Kasumi-1 (cell line): ENCODE measurements around the gene DNAJB8.

Experiments
- DNase-seq, 2 experiments: peaks; one replicate each; lab custom pipeline; 2025; lab: John Stamatoyannopoulos, UW

Gene DNAJB8

DNA sequence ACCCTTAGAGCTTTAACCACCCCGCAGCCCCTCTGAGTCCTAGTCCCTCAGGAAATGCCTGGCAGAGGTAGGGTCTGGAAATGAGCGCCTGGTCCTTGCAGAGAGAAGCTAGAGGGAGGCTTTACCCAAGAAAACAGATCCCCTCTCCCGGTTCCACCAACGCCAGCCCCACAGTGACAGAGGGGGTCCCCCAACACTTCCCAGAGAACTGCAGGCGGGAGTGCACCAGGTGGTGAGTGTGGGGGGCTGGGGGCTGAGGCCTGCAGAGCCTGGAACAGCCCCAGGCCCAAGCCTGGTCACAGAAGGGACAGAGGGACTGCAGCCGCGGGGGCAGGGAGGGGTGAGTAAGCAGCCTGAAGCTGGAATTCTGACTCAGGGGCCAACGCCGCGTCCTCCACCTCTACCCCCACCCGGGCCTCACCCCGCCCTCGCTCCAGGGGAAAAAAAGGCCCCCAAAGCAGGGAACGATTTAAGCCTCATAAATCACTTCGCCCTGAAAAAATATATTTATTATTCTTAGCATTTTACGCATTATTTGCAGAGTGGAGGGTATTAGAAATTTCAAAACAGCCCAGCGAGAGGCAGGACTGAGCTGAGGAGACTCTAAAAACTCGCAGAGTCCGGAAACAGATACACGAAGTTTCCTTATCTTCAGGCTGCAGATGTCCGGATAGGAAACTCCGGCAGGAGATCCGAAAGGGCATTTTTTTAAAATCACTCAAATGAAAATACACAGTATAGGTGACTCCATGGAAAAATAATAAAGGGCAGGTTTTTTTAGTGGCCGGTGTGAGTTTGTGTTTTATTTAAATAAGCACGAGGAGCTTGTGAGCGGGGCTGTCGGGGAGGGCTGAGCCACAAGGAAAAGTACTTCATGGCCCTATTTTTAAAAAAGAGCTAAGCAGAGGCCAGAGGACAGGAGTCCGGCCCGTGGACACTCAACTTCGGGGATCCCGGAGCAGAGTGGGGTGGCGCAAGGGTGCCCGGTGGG, 16.3 kb upstream of the DNAJB8 start:
- DNase-seq, result peak; percentile 88 to 90

DNA sequence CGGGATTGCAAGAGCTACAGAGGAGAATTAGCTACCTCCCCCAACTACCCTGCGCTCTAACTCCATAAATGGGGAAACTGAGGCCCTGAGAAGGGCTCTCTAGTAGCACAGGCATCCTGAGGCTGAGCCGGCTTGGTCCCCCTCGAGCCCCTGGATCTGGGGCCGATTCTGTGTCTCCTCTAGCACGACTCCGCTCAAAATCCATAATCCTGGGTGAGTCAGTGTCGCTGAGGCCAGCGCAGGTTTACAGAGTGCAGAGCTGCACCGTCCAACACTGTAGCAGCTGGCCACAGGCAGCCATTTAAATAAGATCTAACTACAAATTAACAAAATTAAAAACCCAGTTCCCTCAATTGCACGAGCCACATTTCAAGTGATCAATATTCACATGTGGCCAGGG, 15.5 kb upstream of the DNAJB8 start:
- no peak for DNase-seq

GRCh38 chr3:128481438-128481942, 14.8 kb upstream of the DNAJB8 start:
- DNase-seq, result no peak

DNA sequence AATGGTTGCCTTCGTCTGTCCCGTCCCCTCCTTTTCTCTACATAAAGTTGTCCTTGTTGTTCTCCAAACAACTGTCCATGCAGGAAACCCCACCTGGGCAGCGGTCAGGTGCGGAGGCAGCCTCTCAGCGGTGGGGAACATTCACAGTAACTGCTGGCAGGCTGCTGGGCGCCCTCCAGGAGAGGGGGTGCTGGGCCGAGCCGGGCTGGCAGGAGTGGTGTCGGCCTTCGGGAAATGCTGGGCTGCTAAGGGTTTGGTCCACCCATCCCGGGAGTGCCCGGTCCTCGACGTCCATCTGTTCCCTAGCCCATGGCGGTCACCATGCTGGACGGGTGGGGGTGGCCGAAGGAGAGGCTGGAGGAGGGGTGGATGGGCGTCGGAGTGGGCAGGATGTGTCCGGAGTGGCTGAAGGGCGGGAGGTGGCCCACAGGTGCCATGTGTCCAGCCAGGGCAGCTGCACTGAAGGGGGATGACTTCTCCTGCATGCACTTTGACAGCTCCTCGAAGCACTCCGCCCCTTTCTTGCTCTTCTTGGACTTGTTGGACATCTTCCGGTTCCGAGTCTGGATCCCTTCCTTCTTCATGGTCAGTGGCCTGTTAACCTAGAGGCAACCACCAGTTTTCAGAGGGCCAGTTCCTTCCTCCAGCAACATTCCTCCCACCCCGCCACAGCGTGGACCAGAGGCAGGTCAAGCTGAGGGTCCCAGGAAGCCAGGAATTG, 14.2 kb upstream of the DNAJB8 start:
- DNase-seq, result no peak

- no peak for DNase-seq
Observed at GRCh38 chr3:128480278-128480677, 13.6 kb upstream of the DNAJB8 start.

- DNase-seq, result no peak
Observed at GRCh38 chr3:128479558-128480086, 12.9 kb upstream of the DNAJB8 start.

GRCh38 chr3:128478576-128479506, 12.2 kb upstream of the DNAJB8 start:
- no peak for DNase-seq

DNA sequence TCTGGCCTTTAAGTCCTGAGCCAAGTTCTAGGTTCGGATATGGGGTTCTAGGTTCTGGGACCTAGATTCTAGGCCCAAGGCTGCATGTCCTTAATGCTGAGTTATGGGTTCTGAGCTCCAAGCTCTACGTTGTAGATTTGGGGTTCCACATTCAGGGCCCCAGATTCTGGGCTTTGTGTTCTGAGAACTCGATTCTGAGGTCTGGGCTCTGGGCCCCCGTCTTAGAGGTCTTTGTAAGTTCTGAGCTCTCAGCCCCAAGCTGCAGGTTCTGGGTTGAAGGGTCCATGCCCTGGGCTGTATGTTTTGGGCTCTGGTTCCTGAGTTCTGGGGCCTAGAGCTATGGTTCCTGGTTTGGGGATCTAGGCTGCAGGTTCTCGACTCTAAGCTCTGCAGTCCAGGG, 10.0 kb upstream of the DNAJB8 start:
- DNase-seq, result no peak

GRCh38 chr3:128475355-128475754, 8.7 kb upstream of the DNAJB8 start:
- DNase-seq, result no peak

GRCh38 chr3:128473737-128474136, 7.0 kb upstream of the DNAJB8 start:
- no peak for DNase-seq

GRCh38 chr3:128473180-128473519, 6.5 kb upstream of the DNAJB8 start:
- DNase-seq, result no peak

- DNase-seq, result no peak
Observed at GRCh38 chr3:128472449-128473179, 5.9 kb upstream of the DNAJB8 start.

- no peak for DNase-seq
Observed at GRCh38 chr3:128471720-128472119, 5.0 kb upstream of the DNAJB8 start.

GRCh38 chr3:128471110-128471509, 4.4 kb upstream of the DNAJB8 start:
- DNase-seq, result no peak

DNA sequence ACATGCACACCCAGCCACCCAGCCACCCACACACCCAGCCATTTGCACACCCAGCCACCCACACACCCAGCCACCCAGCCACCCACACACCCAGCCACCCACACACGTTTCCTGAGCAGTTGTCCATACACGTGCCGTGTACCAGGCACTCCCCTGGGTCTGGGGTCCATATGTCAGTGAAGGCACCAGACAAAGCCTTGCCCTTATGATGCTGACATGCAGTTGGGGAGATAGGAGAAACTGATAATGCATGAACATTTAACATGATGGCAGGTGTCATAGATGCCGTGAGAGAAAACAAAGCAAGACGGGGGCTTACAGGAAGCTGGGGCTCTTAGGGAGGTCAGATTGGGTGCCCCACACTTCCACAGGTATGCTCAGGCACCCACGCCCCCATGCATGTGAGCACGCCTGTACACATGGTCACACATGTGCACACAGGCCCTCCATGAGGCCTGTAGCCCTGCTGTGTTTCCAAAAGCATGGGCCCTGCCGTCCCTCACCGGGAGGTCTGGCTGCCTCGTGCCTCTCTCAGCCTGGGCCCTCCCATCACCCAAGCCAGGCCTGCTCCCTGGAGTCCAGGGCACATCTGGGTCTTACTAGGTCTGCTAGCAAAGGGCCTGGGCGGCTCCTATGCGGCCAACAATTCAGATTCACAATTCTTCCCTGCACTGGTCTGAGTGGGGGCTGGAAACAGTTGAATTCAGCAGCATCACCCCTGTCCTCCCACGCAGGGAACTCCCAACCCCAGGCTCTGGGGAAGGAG, 3.6 kb upstream of the DNAJB8 start:
- no peak for DNase-seq

DNA sequence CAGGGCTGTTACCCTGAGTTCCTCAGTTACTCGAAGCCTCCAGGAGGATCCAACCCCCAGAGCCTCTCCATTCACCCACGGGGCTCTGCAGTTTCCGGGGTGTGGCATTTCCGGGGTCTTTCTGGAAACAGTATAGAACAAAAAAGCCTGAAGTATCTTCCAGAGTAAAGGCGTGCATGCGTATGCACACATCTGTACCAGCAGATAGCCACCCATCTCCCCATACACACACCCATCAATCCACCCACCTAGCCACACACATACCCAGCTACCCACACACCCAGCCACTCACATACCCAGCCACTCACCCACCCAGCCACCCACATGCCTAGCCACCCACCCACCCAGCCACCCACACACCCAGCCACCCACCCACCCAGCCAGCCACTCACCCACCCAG, 2.9 kb upstream of the DNAJB8 start:
- no peak for DNase-seq

DNA sequence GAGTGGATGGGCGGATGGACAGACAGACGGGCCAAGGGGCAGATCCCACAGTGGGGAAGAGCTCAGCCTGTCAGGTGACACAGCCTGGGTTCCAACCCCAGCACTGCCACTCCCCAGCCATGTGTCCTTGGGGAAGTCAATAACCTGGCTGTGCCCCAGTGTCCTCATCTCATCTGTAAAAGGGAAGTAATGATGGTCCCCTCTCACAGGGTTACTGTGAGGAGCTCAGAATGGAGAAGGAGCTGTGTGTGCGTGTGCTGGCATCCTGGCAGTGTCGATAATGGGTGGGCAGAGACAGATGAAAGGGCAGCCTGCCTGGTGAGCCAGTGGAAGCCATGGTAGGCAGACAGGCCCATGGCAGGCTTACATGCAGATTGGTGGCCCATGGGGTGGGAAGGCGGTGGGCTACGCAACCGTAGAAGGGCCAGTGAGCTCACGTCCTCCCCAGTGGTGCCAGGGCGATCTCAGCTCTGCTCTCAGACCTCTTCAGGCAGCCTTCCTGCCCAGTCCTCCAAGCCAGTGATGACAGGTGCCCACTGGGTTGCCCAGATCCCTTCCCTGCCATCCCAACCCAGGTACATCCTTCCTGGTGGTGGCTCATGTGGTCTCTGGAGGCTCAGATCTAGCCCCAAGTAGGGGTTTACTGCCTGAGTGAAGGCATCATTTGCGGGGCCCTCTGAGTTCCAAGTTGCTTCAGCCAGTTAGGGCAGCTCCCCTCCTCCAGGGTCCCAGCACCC, 2.3 kb upstream of the DNAJB8 start:
- peak; percentile 4 to 10 for DNase-seq

- DNase-seq, result no peak
Observed at GRCh38 chr3:128468285-128468790, 1.6 kb upstream of the DNAJB8 start.

GRCh38 chr3:128464702-128465101, 2.0 kb downstream of the DNAJB8 start:
- DNase-seq, result no peak
